ENCODE measurements around the gene RPP14.

RPP14 gene

GRCh38 chr3:58349792-58350626 is 44.0 kb downstream of the RPP14 start:
- no peak overlapping the region for H3K4me3 ChIP-seq

GRCh38 chr3:58350627-58351013 is 44.6 kb downstream of the RPP14 start:
- no peak overlapping the region for H3K4me3 ChIP-seq
- H3K27ac ChIP-seq = peak overlapping the region in 3 of 21 experiments; percentile 17 to 74 (median 22)

More at GRCh38 chr3:58349792-58350626, 44.0 kb downstream of the RPP14 start:
- peak overlapping the region in 3 of 21 experiments; percentile 17 to 74 (median 22) for H3K27ac ChIP-seq

GRCh38 chr3:58351920-58352319 is 45.9 kb downstream of the RPP14 start:
- Histone ChIP-seq H3K4me3 (no peak overlapping the region), H3K27ac (peak overlapping the region in 2 of 21 experiments; percentile 10 to 74)

- Histone ChIP-seq H3K4me3 (no peak overlapping the region), H3K27ac (no peak overlapping the region)
Observed at GRCh38 chr3:58352626-58353025, 46.6 kb downstream of the RPP14 start.

GRCh38 chr3:58353722-58354553 is 47.9 kb downstream of the RPP14 start:
- no peak overlapping the region for H3K4me3 ChIP-seq
- peak overlapping the region in 6 of 21 experiments; percentile 13 to 74 (median 40) for H3K27ac ChIP-seq

- H3K27ac ChIP-seq = peak overlapping the region in 3 of 21 experiments; percentile 27 to 64 (median 63)
- H3K4me3 ChIP-seq = no peak overlapping the region
Observed at GRCh38 chr3:58355179-58355578, 49.1 kb downstream of the RPP14 start.

- peak overlapping the region in 7 of 21 experiments; percentile 11 to 63 (median 35) for H3K27ac ChIP-seq
- H3K4me3 ChIP-seq = no peak overlapping the region
Observed at GRCh38 chr3:58356054-58356453, 50.0 kb downstream of the RPP14 start.

- no peak overlapping the region for H3K4me3 ChIP-seq
- no peak overlapping the region for H3K27ac ChIP-seq
Observed at GRCh38 chr3:58357402-58357801, 51.4 kb downstream of the RPP14 start.

GRCh38 chr3:58358092-58358491 is 52.0 kb downstream of the RPP14 start:
- H3K27ac ChIP-seq = no peak overlapping the region
- no peak overlapping the region for H3K4me3 ChIP-seq

- Histone ChIP-seq H3K27ac (no peak overlapping the region), H3K4me3 (no peak overlapping the region)
Observed at GRCh38 chr3:58358808-58359207, 52.8 kb downstream of the RPP14 start.

- H3K4me3 ChIP-seq = no peak overlapping the region
- H3K27ac ChIP-seq = no peak overlapping the region
Observed at GRCh38 chr3:58359621-58360020, 53.6 kb downstream of the RPP14 start.

GRCh38 chr3:58361866-58362265 is 55.8 kb downstream of the RPP14 start:
- H3K27ac ChIP-seq = no peak overlapping the region
- no peak overlapping the region for H3K4me3 ChIP-seq

- Histone ChIP-seq H3K27ac (no peak overlapping the region), H3K4me3 (no peak overlapping the region)
Observed at GRCh38 chr3:58366699-58367098, 60.7 kb downstream of the RPP14 start.

- Histone ChIP-seq H3K4me3 (no peak overlapping the region), H3K27ac (no peak overlapping the region)
Observed at GRCh38 chr3:58369038-58369437, 63.0 kb downstream of the RPP14 start.

Data from skin epidermis (tissue), 12 donors.